ENCODE results near the gene C1orf226. TPM values are rescaled to one million over a fixed set of nuclear protein-coding genes. Genes with fewer than 3 reads are reported as not detected.

The C1orf226 gene
- total RNA-seq, 1 donor from 2014 or later: 5.1 TPM

GRCh38 chr1:162404550-162405160, 23.1 kb downstream of the C1orf226 start:
- H3K36me3 Mint-ChIP-seq: no peaks in the 10 kb centered on the region
- no peak for DNase-seq (ENCODE audit: low spot score in 2 of 2, unreplicated experiment in 2 of 2)
- peaks cover 4% of the 10 kb centered on the region for H3K27me3 Mint-ChIP-seq (ENCODE audit: low read depth)
- H3K4me3 Mint-ChIP-seq: no peak overlapping the region
- no peaks in the 10 kb centered on the region for H3K9me3 Mint-ChIP-seq
- no peak for TF ChIP-seq CTCF (IDR thresholded peaks at IDR 0.05; ENCODE audit: unreplicated experiment)
- H3K4me1 Mint-ChIP-seq: no peaks in the 10 kb centered on the region
- no peak overlapping the region for H3K27ac Mint-ChIP-seq

GRCh38 chr1:162405800-162406199, 24.3 kb downstream of the C1orf226 start:
- Mint-ChIP-seq H3K27ac (no peak overlapping the region), H3K9me3 (no peaks in the 10 kb centered on the region), H3K4me3 (no peak overlapping the region), H3K27me3 (ENCODE audit: low read depth) (peaks cover 2% of the 10 kb centered on the region), H3K36me3 (no peaks in the 10 kb centered on the region), H3K4me1 (peaks cover 5% of the 10 kb centered on the region)
- DNase-seq (ENCODE audit: low spot score in 2 of 2, unreplicated experiment in 2 of 2): no peak
- no peak for TF ChIP-seq CTCF (IDR thresholded peaks at IDR 0.05; ENCODE audit: unreplicated experiment)

- H3K4me1 Mint-ChIP-seq: peaks cover 5% of the 10 kb centered on the region
- no peak overlapping the region for H3K4me3 Mint-ChIP-seq
- no peaks in the 10 kb centered on the region for H3K36me3 Mint-ChIP-seq
- H3K27me3 Mint-ChIP-seq (ENCODE audit: low read depth): no peaks in the 10 kb centered on the region
- no peak for TF ChIP-seq CTCF (IDR thresholded peaks at IDR 0.05; ENCODE audit: unreplicated experiment)
- H3K27ac Mint-ChIP-seq: no peak overlapping the region
- no peaks in the 10 kb centered on the region for H3K9me3 Mint-ChIP-seq
- no peak for DNase-seq (ENCODE audit: low spot score in 2 of 2, unreplicated experiment in 2 of 2)
Measured at GRCh38 chr1:162406811-162407210, 25.3 kb downstream of the C1orf226 start.

GRCh38 chr1:162407539-162407938, 26.0 kb downstream of the C1orf226 start:
- no peak for DNase-seq (ENCODE audit: low spot score in 2 of 2, unreplicated experiment in 2 of 2)
- Mint-ChIP-seq H3K4me3 (no peak overlapping the region), H3K9me3 (no peaks in the 10 kb centered on the region), H3K27ac (no peak overlapping the region), H3K36me3 (no peaks in the 10 kb centered on the region), H3K4me1 (peaks cover 5% of the 10 kb centered on the region), H3K27me3 (ENCODE audit: low read depth) (no peaks in the 10 kb centered on the region)
- TF ChIP-seq CTCF (IDR thresholded peaks at IDR 0.05; ENCODE audit: unreplicated experiment): no peak

- peaks cover 11% of the 10 kb centered on the region for H3K9me3 Mint-ChIP-seq
- H3K27ac Mint-ChIP-seq: no peak within 1 kb of the TSS
- peaks cover 5% of the 10 kb centered on the region for H3K4me1 Mint-ChIP-seq
- TF ChIP-seq CTCF (IDR thresholded peaks at IDR 0.05; ENCODE audit: unreplicated experiment): no peak
- DNase-seq (ENCODE audit: low spot score in 2 of 2, unreplicated experiment in 2 of 2): no peak
- H3K36me3 Mint-ChIP-seq: no peaks in the 10 kb centered on the region
- peaks cover 3% of the 10 kb centered on the region for H3K27me3 Mint-ChIP-seq (ENCODE audit: low read depth)
- no peak within 1 kb of the TSS for H3K4me3 Mint-ChIP-seq
Measured at GRCh38 chr1:162412002-162412401, 30.5 kb downstream of the C1orf226 start, which contains the start of gene SH2D1B. Gene SH2D1B, minus strand, starts transcription at chr1:162412136. Its CDS starts 120 bp downstream, at chr1:162412016.

Measured in mesothelial cell of epicardium (in vitro differentiated cells).